Activated T-helper 1 cell treated with anti-CD3 and anti-CD28 coated beads, Interleukin-12 subunit alpha, Interleukin-12 subunit beta, Interleukin-2, Interleukin-4 antibody, amounts not matched to agents 30 ng/mL and 10 ng/mL and 1 ng/mL, durations not matched to agents 14 hours and 24 hours and 36 hours (primary cell): ENCODE data around the gene USP26. TPM values are rescaled to one million over a fixed set of nuclear protein-coding genes. Genes with fewer than 3 reads are reported as not detected.
"Not testable (repeated sequence)": the region's sequence is repeated elsewhere in the genome, so short reads cannot be mapped to it uniquely, and the experiment has no call there.

Experiments used
- DNase-seq: peaks from one replicate; pipeline ENCODE4 v3.0.0; 2021; ENCODE audit warnings: low spot score
- H3K27ac Mint-ChIP-seq: one replicate; pipeline ENCODE4 v1.8.0; 2021; ENCODE audit warnings: mild to moderate bottlenecking, mixed read lengths
- H3K27me3 Mint-ChIP-seq: one replicate; pipeline ENCODE4 v1.8.0; 2022; ENCODE audit warnings: mild to moderate bottlenecking, moderate library complexity, mixed read lengths; ENCODE audit not compliant: insufficient read depth
- H3K36me3 Mint-ChIP-seq: one replicate; pipeline ENCODE4 v1.8.0; 2021; ENCODE audit warnings: low read depth, mixed read lengths
- H3K4me1 Mint-ChIP-seq: one replicate; pipeline ENCODE4 v1.8.0; 2021; ENCODE audit warnings: low read depth, mixed read lengths
- H3K4me3 Mint-ChIP-seq: one replicate; pipeline ENCODE4 v1.8.0; 2021; ENCODE audit warnings: mild to moderate bottlenecking, moderate library complexity, mixed read lengths
- H3K9me3 Mint-ChIP-seq: one replicate; pipeline ENCODE4 v1.8.0; 2021; ENCODE audit warnings: mixed read lengths
- intact Hi-C: fragments of 100-400 bp; cut with micrococcal nuclease; formaldehyde crosslinking; loops from one replicate; pipeline ENCODE4 v1.15.1; 2024
- total RNA-seq: library from RNA; stranded (reverse); gene quantifications from 2 replicates; pipeline ENCODE4 v1.2.3, GENCODE V29; 2022

Gene USP26
- not detected in 2 replicates for total RNA-seq

- intact Hi-C loops, result no loop called here
- no peaks in the 10 kb centered on the region for H3K4me1 Mint-ChIP-seq
- H3K27me3 Mint-ChIP-seq, result no peaks in the 10 kb centered on the region
- DNase-seq, result no peak
- H3K9me3 Mint-ChIP-seq, result no peaks in the 10 kb centered on the region
- no peak within 1 kb of the TSS for H3K27ac Mint-ChIP-seq
- H3K4me3 Mint-ChIP-seq, result no peak within 1 kb of the TSS
- no peaks in the 10 kb centered on the region for H3K36me3 Mint-ChIP-seq
Measured at GRCh38 chrX:133097031-133097430, at the start of gene USP26. USP26 (minus strand) TSS chrX:133097109; CDS start chrX:133028220, 68,889 bp downstream.

- H3K9me3 Mint-ChIP-seq, result no peaks in the 10 kb centered on the region
- H3K27me3 Mint-ChIP-seq, result no peaks in the 10 kb centered on the region
- no peak overlapping the region for H3K27ac Mint-ChIP-seq
- intact Hi-C loops, result no loop called here
- DNase-seq, result no peak
- H3K4me1 Mint-ChIP-seq, result no peaks in the 10 kb centered on the region
- no peak overlapping the region for H3K4me3 Mint-ChIP-seq
- no peaks in the 10 kb centered on the region for H3K36me3 Mint-ChIP-seq
Measured at GRCh38 chrX:133134282-133134681, 37.4 kb upstream of the USP26 start.

- no peaks in the 10 kb centered on the region for H3K9me3 Mint-ChIP-seq
- peaks cover 8% of the 10 kb centered on the region for H3K27me3 Mint-ChIP-seq
- DNase-seq, result no peak
- no peaks in the 10 kb centered on the region for H3K36me3 Mint-ChIP-seq
- H3K4me1 Mint-ChIP-seq, result no peaks in the 10 kb centered on the region
- intact Hi-C loops, result no loop called here
- no peak overlapping the region for H3K27ac Mint-ChIP-seq
- H3K4me3 Mint-ChIP-seq, result no peak overlapping the region
Measured at GRCh38 chrX:133120406-133120805, 23.5 kb upstream of the USP26 start.

GRCh38 chrX:133094098-133094731 lies 2.7 kb downstream of the USP26 start:
- intact Hi-C loops, result no loop called here
- H3K27ac Mint-ChIP-seq, result no peak overlapping the region

GRCh38 chrX:133090236-133090809 lies 6.6 kb downstream of the USP26 start:
- intact Hi-C loops, result no loop called here
- Mint-ChIP-seq H3K9me3 (no peaks in the 10 kb centered on the region), H3K4me3 (no peak overlapping the region), H3K27me3 (no peaks in the 10 kb centered on the region), H3K27ac (no peak overlapping the region), H3K4me1 (no peaks in the 10 kb centered on the region), H3K36me3 (no peaks in the 10 kb centered on the region)
- DNase-seq, result no peak

More at GRCh38 chrX:133094098-133094731, 2.7 kb downstream of the USP26 start:
- no peaks in the 10 kb centered on the region for H3K4me1 Mint-ChIP-seq
- no peaks in the 10 kb centered on the region for H3K27me3 Mint-ChIP-seq
- H3K4me3 Mint-ChIP-seq, result no peak overlapping the region
- no peaks in the 10 kb centered on the region for H3K9me3 Mint-ChIP-seq
- no peak for DNase-seq
- H3K36me3 Mint-ChIP-seq, result no peaks in the 10 kb centered on the region

- Mint-ChIP-seq H3K27me3 (no peaks in the 10 kb centered on the region), H3K27ac (no peak overlapping the region), H3K9me3 (no peaks in the 10 kb centered on the region), H3K4me1 (no peaks in the 10 kb centered on the region), H3K36me3 (no peaks in the 10 kb centered on the region), H3K4me3 (no peak overlapping the region)
- DNase-seq, result no peak
- intact Hi-C loops, result no loop called here
Measured at GRCh38 chrX:133089411-133089810, 7.5 kb downstream of the USP26 start.

- Mint-ChIP-seq H3K27ac (no peak overlapping the region), H3K9me3 (no peaks in the 10 kb centered on the region), H3K4me3 (no peak overlapping the region), H3K4me1 (no peaks in the 10 kb centered on the region), H3K36me3 (no peaks in the 10 kb centered on the region), H3K27me3 (no peaks in the 10 kb centered on the region)
- DNase-seq, result no peak
- intact Hi-C loops, result no loop called here
Measured at GRCh38 chrX:133085785-133086184, 11.1 kb downstream of the USP26 start.

- H3K36me3 Mint-ChIP-seq, intact Hi-C loops, H3K27me3 Mint-ChIP-seq, H3K27ac Mint-ChIP-seq, DNase-seq, H3K4me3 Mint-ChIP-seq, H3K4me1 Mint-ChIP-seq, H3K9me3 Mint-ChIP-seq: not testable (repeated sequence)
Measured at GRCh38 chrX:133085056-133085455, 11.9 kb downstream of the USP26 start.

- Mint-ChIP-seq H3K9me3 (peaks cover 3% of the 10 kb centered on the region), H3K27me3 (no peaks in the 10 kb centered on the region), H3K27ac (no peak overlapping the region), H3K4me1 (no peaks in the 10 kb centered on the region), H3K4me3 (no peak overlapping the region), H3K36me3 (no peaks in the 10 kb centered on the region)
- no peak for DNase-seq
- intact Hi-C loops, result no loop called here
Measured at GRCh38 chrX:133083899-133084298, 13.0 kb downstream of the USP26 start.

- no peak for DNase-seq
- Mint-ChIP-seq H3K27me3 (no peaks in the 10 kb centered on the region), H3K4me1 (no peaks in the 10 kb centered on the region), H3K4me3 (no peak overlapping the region), H3K9me3 (peaks cover 5% of the 10 kb centered on the region), H3K36me3 (no peaks in the 10 kb centered on the region), H3K27ac (no peak overlapping the region)
- intact Hi-C loops, result no loop called here
Measured at GRCh38 chrX:133081990-133082389, 14.9 kb downstream of the USP26 start.

GRCh38 chrX:133077856-133078255 lies 19.1 kb downstream of the USP26 start:
- DNase-seq, H3K4me1 Mint-ChIP-seq, H3K4me3 Mint-ChIP-seq, H3K27ac Mint-ChIP-seq, intact Hi-C loops, H3K9me3 Mint-ChIP-seq, H3K36me3 Mint-ChIP-seq, H3K27me3 Mint-ChIP-seq: not testable (repeated sequence)

GRCh38 chrX:133072566-133072965 lies 24.3 kb downstream of the USP26 start:
- no peak for DNase-seq
- no peaks in the 10 kb centered on the region for H3K4me1 Mint-ChIP-seq
- intact Hi-C loops, result no loop called here
- H3K27ac Mint-ChIP-seq, result no peak overlapping the region
- H3K36me3 Mint-ChIP-seq, result no peaks in the 10 kb centered on the region
- no peak overlapping the region for H3K4me3 Mint-ChIP-seq
- H3K9me3 Mint-ChIP-seq, result no peaks in the 10 kb centered on the region
- no peaks in the 10 kb centered on the region for H3K27me3 Mint-ChIP-seq

GRCh38 chrX:133068461-133068860 lies 28.4 kb downstream of the USP26 start:
- peaks cover 6% of the 10 kb centered on the region for H3K27me3 Mint-ChIP-seq
- intact Hi-C loops, result no loop called here
- DNase-seq, result no peak
- no peak overlapping the region for H3K4me3 Mint-ChIP-seq
- H3K4me1 Mint-ChIP-seq, result no peaks in the 10 kb centered on the region
- no peaks in the 10 kb centered on the region for H3K9me3 Mint-ChIP-seq
- no peaks in the 10 kb centered on the region for H3K36me3 Mint-ChIP-seq
- no peak overlapping the region for H3K27ac Mint-ChIP-seq

GRCh38 chrX:133056341-133056740 lies 40.6 kb downstream of the USP26 start:
- no peak for DNase-seq
- Mint-ChIP-seq H3K9me3 (no peaks in the 10 kb centered on the region), H3K4me1 (no peaks in the 10 kb centered on the region), H3K36me3 (no peaks in the 10 kb centered on the region), H3K27me3 (no peaks in the 10 kb centered on the region), H3K4me3 (no peak overlapping the region), H3K27ac (no peak overlapping the region)
- intact Hi-C loops, result no loop called here
